Thoracic aorta (tissue), 2 donors: ENCODE data around the gene AUTS2. TPM values are rescaled to one million over a fixed set of nuclear protein-coding genes. Genes with fewer than 3 reads are reported as not detected.

Source experiments
- ATAC-seq: fragments of 150-250 bp; one replicate; pipeline ENCODE4 v1.8.0; 2017; ENCODE audit warnings: low read depth; ENCODE audit not compliant: insufficient number of reproducible peaks, low FRiP score
- DNase-seq: peaks from one replicate; pipeline ENCODE4 v3.0.0-alpha.2; 2020; ENCODE audit warnings: low spot score
- H3K27ac ChIP-seq, 2 donors: fragments of 200-600 bp; sonication (generic); 1 replicate in 1 of 2; 2 replicates in 1 of 2; pipeline ENCODE4 v1.5.1; 2016; ENCODE audit warnings: mild to moderate bottlenecking in 2 of 2, moderate library complexity in 2 of 2
- H3K27me3 ChIP-seq: fragments of 200-600 bp; sonication (generic); replicated peaks from 2 replicates; pipeline ENCODE4 v1.6.0; 2016; ENCODE audit warnings: mild to moderate bottlenecking; ENCODE audit not compliant: insufficient read depth
- H3K36me3 ChIP-seq: fragments of 200-600 bp; sonication (generic); one replicate; pipeline ENCODE4 v1.5.1; 2016
- H3K4me1 ChIP-seq, 2 donors: fragments of 200-600 bp; sonication (generic); 1 replicate in 1 of 2; 2 replicates in 1 of 2; pipeline versions ENCODE4 v1.5.1 to v1.6.0; 2016; ENCODE audit warnings: low read depth in 2 of 2, mild to moderate bottlenecking in 1 of 2; ENCODE audit not compliant: control insufficient read depth in 1 of 2
- H3K4me3 ChIP-seq: fragments of 200-600 bp; sonication (generic); 2 replicates; pipeline ENCODE4 v1.5.1; 2016; ENCODE audit warnings: mild to moderate bottlenecking
- H3K9me3 ChIP-seq: fragments of 200-600 bp; sonication (generic); 2 replicates; pipeline ENCODE4 v1.5.1; 2016
- CTCF ChIP-seq: fragments of 200-600 bp; sonication (generic); IDR thresholded peaks from one replicate; pipeline ENCODE4 v1.5.1; 2019; ENCODE audit warnings: antibody characterized with exemption
- total RNA-seq, 2 donors: library from RNA; depleted of rRNA; stranded (reverse); fragments of >200 nt; gene quantifications; one replicate each; pipeline versions ENCODE4 v1.1.0 to v1.2.3, GENCODE V29; 2016

AUTS2 gene
- total RNA-seq, 2 donors from 2014 or later: 49.4 to 101 TPM

- H3K36me3 ChIP-seq: no peaks in the 10 kb centered on the region
- no peaks in the 10 kb centered on the region for H3K9me3 ChIP-seq
- no peak overlapping the region for H3K4me3 ChIP-seq
- peaks cover 0 to 15% of the 10 kb centered on the region in 2 donors for H3K4me1 ChIP-seq
- H3K27ac ChIP-seq: peak overlapping the region; percentile 2 to 29
- H3K27me3 ChIP-seq: no peaks in the 10 kb centered on the region
- TF ChIP-seq CTCF: no peak
- ATAC-seq (peak; percentile 58), DNase-seq (no peak)
Observed at GRCh38 chr7:70542750-70543376, 944.6 kb downstream of the AUTS2 start.

GRCh38 chr7:70544016-70544415 is 945.7 kb downstream of the AUTS2 start:
- Histone ChIP-seq H3K4me3 (no peak overlapping the region), H3K27ac (no peak overlapping the region), H3K4me1 (peaks cover 0 to 15% of the 10 kb centered on the region in 2 donors), H3K27me3 (no peaks in the 10 kb centered on the region), H3K36me3 (no peaks in the 10 kb centered on the region), H3K9me3 (no peaks in the 10 kb centered on the region)
- ATAC-seq (no peak), DNase-seq (no peak)
- no peak for TF ChIP-seq CTCF

GRCh38 chr7:70545214-70545613 is 946.9 kb downstream of the AUTS2 start:
- TF ChIP-seq CTCF: no peak
- ATAC-seq: no peak

GRCh38 chr7:70552141-70552540 is 953.9 kb downstream of the AUTS2 start:
- Histone ChIP-seq H3K4me3 (no peak overlapping the region), H3K27me3 (no peaks in the 10 kb centered on the region), H3K27ac (no peak overlapping the region), H3K36me3 (no peaks in the 10 kb centered on the region), H3K9me3 (no peaks in the 10 kb centered on the region), H3K4me1 (no peaks in the 10 kb centered on the region)
- ATAC-seq (no peak), DNase-seq (no peak)
- TF ChIP-seq CTCF: no peak

More at GRCh38 chr7:70545214-70545613, 946.9 kb downstream of the AUTS2 start:
- H3K4me1 ChIP-seq: peaks cover 0 to 15% of the 10 kb centered on the region in 2 donors
- no peak overlapping the region for H3K4me3 ChIP-seq
- no peaks in the 10 kb centered on the region for H3K27me3 ChIP-seq
- H3K27ac ChIP-seq: no peak overlapping the region
- no peaks in the 10 kb centered on the region for H3K9me3 ChIP-seq
- no peak for DNase-seq
- H3K36me3 ChIP-seq: no peaks in the 10 kb centered on the region

- no peaks in the 10 kb centered on the region for H3K9me3 ChIP-seq
- H3K27me3 ChIP-seq: no peaks in the 10 kb centered on the region
- no peak for ATAC-seq
- H3K36me3 ChIP-seq: no peaks in the 10 kb centered on the region
- no peak overlapping the region for H3K27ac ChIP-seq
- H3K4me1 ChIP-seq: no peaks in the 10 kb centered on the region
- H3K4me3 ChIP-seq: no peak overlapping the region
- no peak for TF ChIP-seq CTCF
- DNase-seq: no peak
Observed at GRCh38 chr7:70553364-70553763, 955.1 kb downstream of the AUTS2 start.
